GM21825 (cell line): ENCODE measurements around the gene FBXL16.

Experiments used
- ATAC-seq: cut with Tn5 transposase; IDR thresholded peaks from one replicate; pipeline ENCODE4 v1.9.1; 2021; ENCODE audit warnings: mild to moderate bottlenecking, moderate library complexity; ENCODE audit not compliant: unreplicated experiment

The FBXL16 gene

DNA sequence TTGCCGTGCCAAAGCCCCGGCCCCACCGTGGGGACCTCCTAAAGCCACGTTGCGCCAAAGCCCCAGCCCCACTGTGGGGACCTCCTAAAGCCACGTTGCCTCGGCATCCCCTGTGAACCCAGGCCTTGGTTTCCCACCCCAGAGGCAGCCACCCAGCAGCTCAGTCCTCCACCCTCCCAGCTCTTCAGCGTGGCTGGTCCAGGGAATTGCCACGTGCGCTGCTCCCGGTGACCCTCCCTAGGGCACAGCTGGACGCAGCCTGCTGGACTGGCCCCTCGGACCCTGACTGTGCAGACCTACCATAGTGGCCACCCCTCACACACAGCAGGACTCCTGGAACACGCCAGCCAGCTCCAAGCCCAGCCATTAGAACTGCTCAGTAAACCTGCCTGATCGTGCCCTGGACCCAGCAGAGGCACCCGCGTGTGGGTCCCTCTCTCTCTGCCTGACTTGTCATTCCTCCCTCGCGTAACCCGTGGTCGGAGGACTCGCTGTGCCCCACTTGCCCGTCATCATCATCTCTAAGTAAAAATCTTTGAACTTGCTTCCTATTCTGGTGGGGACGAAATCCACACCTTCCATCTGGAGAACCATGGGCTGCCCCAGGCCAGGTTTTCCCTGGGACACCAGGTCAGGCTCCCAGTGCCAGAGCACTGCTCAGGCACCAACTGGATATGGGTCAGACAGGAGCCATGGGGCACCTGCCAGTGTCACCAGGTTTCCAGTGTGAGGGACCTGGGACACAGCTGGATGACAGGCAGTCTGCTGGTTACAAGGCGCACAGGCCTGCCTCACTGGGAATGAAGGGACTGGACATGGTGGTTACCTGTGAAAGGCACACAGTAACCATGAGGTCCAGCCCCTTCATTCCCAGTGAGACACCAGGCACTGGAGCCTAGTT is 29.6 kb upstream of the FBXL16 start:
- ATAC-seq: no peak

DNA sequence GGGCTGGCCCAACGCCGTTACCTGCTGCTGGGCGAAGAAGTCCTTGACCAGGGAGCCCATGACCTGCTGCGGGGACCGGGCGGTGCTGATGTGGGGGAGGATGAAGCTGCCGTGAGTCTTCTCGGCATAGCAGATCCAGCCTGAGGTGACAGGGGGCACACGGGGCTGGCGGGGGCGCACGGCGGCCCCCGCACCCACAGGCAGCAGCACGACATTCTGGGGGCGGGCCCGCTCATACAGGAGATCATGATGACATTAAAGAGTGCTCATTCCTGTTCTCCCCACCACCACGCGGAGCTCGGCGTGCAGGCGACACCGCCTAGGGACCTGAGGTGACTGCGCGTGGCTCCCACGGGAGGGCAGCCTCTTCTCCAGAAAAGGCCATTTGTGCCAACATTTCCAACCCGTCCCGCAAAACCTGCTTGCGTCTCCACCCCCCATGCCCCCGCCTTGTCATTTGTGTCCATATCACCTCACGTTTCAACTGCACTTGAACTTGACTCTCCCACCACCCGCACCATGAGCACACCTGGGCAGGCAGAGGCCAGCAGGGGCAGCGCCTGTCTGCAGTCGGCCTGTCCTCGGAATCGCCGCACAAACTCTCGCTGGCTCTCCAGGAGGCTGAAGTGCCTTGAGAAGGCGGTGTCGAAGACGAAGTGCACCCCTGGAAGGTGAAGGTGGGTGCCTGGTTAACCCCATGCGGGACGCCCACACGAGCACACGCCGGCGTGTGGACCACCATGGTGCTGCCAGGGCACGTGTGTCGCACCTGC is 28.8 kb upstream of the FBXL16 start:
- ATAC-seq: no peak

- ATAC-seq: no peak
Observed at GRCh38 chr16:733382-734207, 28.0 kb upstream of the FBXL16 start.

GRCh38 chr16:732936-733335 is 27.3 kb upstream of the FBXL16 start:
- no peak for ATAC-seq

- no peak for ATAC-seq
Observed at GRCh38 chr16:732332-732731, 26.7 kb upstream of the FBXL16 start.

- no peak for ATAC-seq
Observed at GRCh38 chr16:730666-731509, 25.3 kb upstream of the FBXL16 start.

- no peak for ATAC-seq
Observed at GRCh38 chr16:729768-730665, 24.4 kb upstream of the FBXL16 start.

DNA sequence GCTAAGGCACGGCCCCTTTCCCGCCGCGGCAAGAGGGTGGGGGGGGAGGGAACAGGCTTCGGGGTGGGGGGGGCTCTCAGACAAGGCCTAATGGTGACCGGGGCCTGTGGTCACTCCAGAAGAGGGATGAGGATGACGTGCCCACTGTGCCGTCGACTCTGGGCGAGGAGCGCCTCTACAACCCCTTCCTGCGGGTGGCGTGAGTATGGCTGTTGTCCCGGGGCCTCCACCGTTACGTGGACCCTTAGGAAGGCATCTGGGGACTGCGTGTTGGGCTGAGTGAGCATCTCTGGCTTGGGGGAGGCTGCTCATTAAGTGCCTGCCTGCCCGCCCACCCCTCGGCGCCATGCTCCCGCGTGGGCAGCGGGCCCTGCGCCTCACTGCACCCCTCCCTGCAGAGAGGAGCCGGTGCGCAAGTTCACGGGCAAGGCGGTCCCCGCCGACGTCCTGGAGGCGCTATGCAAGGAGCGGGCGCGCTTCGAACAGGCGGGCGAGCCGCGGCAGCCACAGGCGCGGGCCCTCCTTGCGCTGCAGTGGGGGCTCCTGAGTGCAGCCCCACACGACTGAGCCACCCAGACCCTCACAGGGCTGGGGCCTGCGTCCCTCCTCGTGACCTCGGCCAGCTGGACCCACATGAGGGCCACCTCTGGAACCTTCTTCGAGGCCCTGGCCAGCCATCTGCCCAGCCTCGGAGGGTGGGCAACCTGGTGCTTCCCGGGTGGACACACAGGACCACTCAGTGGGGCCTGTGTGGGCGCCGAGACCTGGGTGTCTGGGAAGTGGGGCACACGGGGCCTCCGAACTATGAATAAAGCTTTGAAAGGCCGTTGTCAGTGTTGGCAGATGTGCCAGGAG is 23.5 kb upstream of the FBXL16 start:
- ATAC-seq: no peak

- no peak for ATAC-seq
Observed at GRCh38 chr16:728131-728889, 22.7 kb upstream of the FBXL16 start.

- no peak for ATAC-seq
Observed at GRCh38 chr16:727291-727977, 21.8 kb upstream of the FBXL16 start.

- no peak for ATAC-seq
Observed at GRCh38 chr16:726438-727290, 21.1 kb upstream of the FBXL16 start, which contains the start of the genes CCDC78 and HAGHL. TSS of gene CCDC78 (minus strand) at chr16:726443. CDS start at chr16:726367, 76 bp downstream. TSS of gene HAGHL (plus strand) at chr16:727106. CDS start at chr16:727510, 404 bp downstream.

DNA sequence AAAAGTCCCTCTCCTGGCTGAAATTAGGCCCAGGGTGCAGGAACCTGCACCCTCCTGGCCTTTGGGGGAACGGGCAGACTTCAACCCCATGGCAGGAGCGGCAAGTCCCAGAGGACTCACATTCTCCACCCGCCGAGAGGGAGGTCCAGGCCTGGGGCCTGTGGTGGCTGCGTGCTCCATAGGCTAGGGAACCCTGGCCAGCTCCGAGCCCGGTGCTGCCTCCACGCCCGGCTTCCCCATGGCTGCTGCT is 20.5 kb upstream of the FBXL16 start:
- ATAC-seq: no peak

- ATAC-seq: no peak
Observed at GRCh38 chr16:725463-726187, 20.0 kb upstream of the FBXL16 start.

DNA sequence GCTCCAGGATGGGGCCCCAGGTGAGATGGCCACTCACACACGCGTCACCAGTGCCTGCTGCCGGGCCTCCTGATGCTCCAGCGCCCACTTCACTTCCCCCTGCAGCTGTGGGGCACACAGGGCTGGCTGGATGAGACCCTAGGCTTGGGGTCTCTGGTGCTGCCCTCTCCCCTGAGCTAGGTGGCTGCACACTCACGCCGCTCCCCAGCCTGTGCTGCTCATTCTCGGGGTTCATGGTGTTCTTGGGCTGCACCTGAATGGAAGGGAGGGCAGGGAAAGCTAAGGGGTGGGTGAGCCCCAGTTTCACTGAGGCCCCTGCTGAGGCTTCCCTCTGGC is 19.4 kb upstream of the FBXL16 start:
- no peak for ATAC-seq

DNA sequence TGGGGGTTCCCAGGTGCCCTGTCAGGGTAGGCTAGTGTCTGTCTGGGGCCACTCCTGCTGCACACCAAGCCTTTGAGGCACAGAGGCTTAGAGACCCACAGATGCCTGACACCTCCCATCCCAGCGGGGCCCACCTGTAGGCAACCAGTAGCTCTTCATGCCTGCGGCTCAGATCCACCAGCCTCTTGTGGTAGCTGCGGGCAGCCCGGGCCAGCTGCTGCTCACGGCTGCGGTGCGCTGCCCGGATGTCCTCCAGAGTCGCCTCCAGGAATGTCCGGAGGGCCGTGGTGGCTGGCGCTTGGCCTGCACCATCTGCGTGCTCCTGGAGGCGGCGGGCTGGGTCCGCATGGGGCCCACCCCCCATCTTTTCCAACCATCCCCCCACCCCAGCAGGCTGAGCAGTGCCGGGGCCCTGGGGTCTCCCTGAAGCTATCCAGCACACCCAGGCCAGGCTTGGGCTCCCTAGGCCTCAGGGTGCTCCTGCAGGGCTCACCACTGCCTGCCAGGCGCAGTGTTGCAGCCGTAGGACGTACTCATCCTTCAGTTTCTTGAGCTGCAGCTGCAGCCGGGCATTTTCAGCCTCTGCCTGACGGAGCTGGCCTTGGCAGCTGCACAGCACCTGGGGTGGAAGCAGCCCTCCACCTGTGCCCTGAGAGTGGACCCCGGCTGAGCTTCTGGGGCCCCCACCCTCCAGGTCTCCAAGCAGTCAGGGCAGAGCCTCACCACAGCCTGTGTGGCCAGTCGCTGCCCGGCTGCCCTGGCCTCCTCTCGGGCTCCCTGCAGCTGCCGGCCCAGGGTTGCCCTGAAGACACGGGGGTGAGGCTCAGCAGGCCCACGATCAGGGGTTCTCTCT is 18.8 kb upstream of the FBXL16 start:
- no peak for ATAC-seq
